ENCODE results near the gene SEMA4A.
"Not testable (repeated sequence)": the region's sequence is repeated elsewhere in the genome, so short reads cannot be mapped to it uniquely, and the experiment has no call there.

SEMA4A gene

GRCh38 chr1:156153362-156153761, at the start of gene SEMA4A:
Gene SEMA4A (plus strand): TSS chr1:156153585. CDS start chr1:156154579, 994 bp downstream.
- DNase-seq (ENCODE audit: low spot score), result no peak

GRCh38 chr1:156104065-156104810, 49.1 kb upstream of the SEMA4A start:
- no peak for DNase-seq (ENCODE audit: low spot score)

- DNase-seq (ENCODE audit: low spot score), result no peak
Measured at GRCh38 chr1:156104861-156105832, 48.2 kb upstream of the SEMA4A start.

- DNase-seq (ENCODE audit: low spot score), result no peak
Measured at GRCh38 chr1:156106624-156107488, 46.5 kb upstream of the SEMA4A start.

- no peak for DNase-seq (ENCODE audit: low spot score)
Measured at GRCh38 chr1:156108057-156108456, 45.3 kb upstream of the SEMA4A start.

GRCh38 chr1:156108664-156109241, 44.6 kb upstream of the SEMA4A start:
- DNase-seq (ENCODE audit: low spot score), result no peak

GRCh38 chr1:156110252-156110651, 43.1 kb upstream of the SEMA4A start:
- no peak for DNase-seq (ENCODE audit: low spot score)

- DNase-seq (ENCODE audit: low spot score), result no peak
Measured at GRCh38 chr1:156111355-156111962, 41.9 kb upstream of the SEMA4A start.

GRCh38 chr1:156112276-156113137, 40.9 kb upstream of the SEMA4A start:
- no peak for DNase-seq (ENCODE audit: low spot score)

GRCh38 chr1:156113282-156113950, 40.0 kb upstream of the SEMA4A start:
- DNase-seq (ENCODE audit: low spot score), result no peak

- DNase-seq (ENCODE audit: low spot score), result peak; percentile 93
Measured at GRCh38 chr1:156114101-156114918, 39.1 kb upstream of the SEMA4A start, which contains the start of gene LMNA. Gene LMNA (plus strand): TSS chr1:156114711. CDS start chr1:156114919, 208 bp downstream.

GRCh38 chr1:156114919-156115513, 38.4 kb upstream of the SEMA4A start:
- DNase-seq (ENCODE audit: low spot score), result peak; percentile 71

- no peak for DNase-seq (ENCODE audit: low spot score)
Measured at GRCh38 chr1:156115514-156116374, 37.6 kb upstream of the SEMA4A start.

GRCh38 chr1:156116731-156117130, 36.7 kb upstream of the SEMA4A start:
- not testable (repeated sequence) for DNase-seq (ENCODE audit: low spot score)

- no peak for DNase-seq (ENCODE audit: low spot score)
Measured at GRCh38 chr1:156117414-156118176, 35.8 kb upstream of the SEMA4A start.

GRCh38 chr1:156118177-156118868, 35.1 kb upstream of the SEMA4A start:
- no peak for DNase-seq (ENCODE audit: low spot score)

Data from HuH-7 (cell line).